GM12891 (cell line): ENCODE data around the gene CCDC112.

Experiments used
- PAX5 ChIP-seq: IDR thresholded peaks from 2 replicates; pipeline ENCODE4 v1.6.1; 2011; ENCODE audit warnings: low read length, moderate library complexity, mild to moderate bottlenecking; ENCODE audit not compliant: insufficient read depth, severe bottlenecking
- POLR2A ChIP-seq: IDR thresholded peaks from 2 replicates; pipeline ENCODE4 v1.6.1; 2011; ENCODE audit warnings: low read depth, low read length, control low read depth
- POLR2AphosphoS5 ChIP-seq: IDR thresholded peaks from 2 replicates; pipeline ENCODE4 v1.6.1; 2011; ENCODE audit warnings: low read depth, low read length, control low read depth
- SPI1 ChIP-seq: IDR thresholded peaks from 2 replicates; pipeline ENCODE4 v1.6.1; 2011; ENCODE audit warnings: low read depth, low read length, control low read depth
- TAF1 ChIP-seq: IDR thresholded peaks from 2 replicates; pipeline ENCODE4 v1.6.1; 2011; ENCODE audit warnings: low read depth, low read length, control low read depth

- TF ChIP-seq POLR2A: no peak
- no peak for TF ChIP-seq POLR2AphosphoS5
- no peak for TF ChIP-seq SPI1
- TF ChIP-seq PAX5: no peak
- TF ChIP-seq TAF1: no peak
These were observed 28.8 kb downstream of the CCDC112 start for GRCh38 chr5:115267617-115268016.
